Left ventricle myocardium superior (tissue), 1 donor: ENCODE results near the gene TMED3. TPM values are rescaled to one million over a fixed set of nuclear protein-coding genes. Genes with fewer than 3 reads are reported as not detected.

Experiments used
- ATAC-seq: fragments of 200-7000 bp; cut with Tn5 transposase; one replicate; pipeline ENCODE4 v1.9.1; 2020; ENCODE audit warnings: mild to moderate bottlenecking, moderate library complexity
- DNase-seq: peaks from one replicate; pipeline ENCODE4 v3.0.0-alpha.2; 2020
- intact Hi-C: fragments of 100-400 bp; cut with micrococcal nuclease; formaldehyde crosslinking; loops from one replicate; pipeline ENCODE4 v1.11.0; 2022
- total RNA-seq: library from RNA; stranded (reverse); fragmentation: NEBNext Ultra II Directional; extraction: Animal tissue kit (Norgen Biotek cat#: 25700); gene quantifications from one replicate; pipeline ENCODE4 v1.2.1, GENCODE V29; 2021
- donor health status: DM: no; HTN: yes; CAD: no; lungs with severe emphysema.

TMED3 gene
- total RNA-seq, 1 donor from 2014 or later = 14.6 TPM

GRCh38 chr15:79370716-79371115 is 59.8 kb downstream of the TMED3 start:
- ATAC-seq = no peak
- DNase-seq = no peak
- intact Hi-C loops = no loop called here

GRCh38 chr15:79371591-79371990 is 60.7 kb downstream of the TMED3 start:
- intact Hi-C loops = no loop called here
- ATAC-seq = no peak
- no peak for DNase-seq

- ATAC-seq = no peak
- DNase-seq = no peak
- intact Hi-C loops = no loop called here
Observed at GRCh38 chr15:79372428-79372827, 61.5 kb downstream of the TMED3 start.

Other genes with a start within 250 kb of the TMED3 start
- gene RASGRF1, start 220.3 kb upstream of the TMED3 start, total RNA-seq = not detected
- not detected for gene ANKRD34C, start 28.4 kb upstream of the TMED3 start, total RNA-seq
- 0.07 TPM for gene MINAR1, start 121.2 kb downstream of the TMED3 start, total RNA-seq